HCT116 (cell line): ENCODE data around the gene ADGRD1. TPM values are rescaled to one million over a fixed set of nuclear protein-coding genes. Genes with fewer than 3 reads are reported as not detected.

ENCODE experiments used
- ATAC-seq: fragments of 200-7000 bp; cut with Tn5 transposase; 2 replicates; pipeline ENCODE4 v1.9.1; 2020; ENCODE audit warnings: mild to moderate bottlenecking, moderate library complexity
- BruUV-seq: library from RNA; stranded (reverse); fragments of 400-500 nt; replicated peaks from 2 replicates; lab custom pipeline; 2021; lab: Mats Ljungman, UMichigan
- CTCF ChIA-PET: fragments of 300-600 bp; sonication (Branson Sonifier 250); formaldehyde crosslinking; loops from one replicate; lab custom pipeline; 2021; ENCODE audit warnings: antibody characterized with exemption; lab: Charles Lee
- POLR2A ChIA-PET: fragments of 300-600, 350-600 bp; sonication (Branson Sonifier 250); formaldehyde crosslinking; loops from one replicate; lab custom pipeline; 2021; ENCODE audit warnings: antibody characterized with exemption; lab: Charles Lee
- RAD21 ChIA-PET, 2 experiments: fragments of 300-600 bp; sonication (Branson Sonifier 250); formaldehyde crosslinking; loops; one replicate each; lab custom pipeline; 2023; ENCODE audit warnings: low total read pairs in 2 of 2; ENCODE audit not compliant: uncharacterized antibody in 2 of 2, unreplicated experiment in 2 of 2, low non-redundant PET in 1 of 2; lab: Charles Lee
- DNase-seq: peaks from one replicate; pipeline ENCODE4 v3.0.0-alpha.2; 2010; ENCODE audit warnings: low read depth, low spot score
- H2AFZ ChIP-seq: fragments of 200-600 bp; shearing (Covaris generic), sonication (generic); 2 replicates; pipeline ENCODE4 v1.6.1; 2017; ENCODE audit warnings: low read depth, mixed run types, mixed read lengths, antibody characterized with exemption, low read length; ENCODE audit not compliant: poor library complexity, severe bottlenecking
- H3K27ac ChIP-seq: 2 replicates; pipeline ENCODE4 v1.5.1; 2012; ENCODE audit warnings: low read depth, low read length
- H3K27me3 ChIP-seq: fragments of 200-600 bp; sonication (generic); 2 replicates; pipeline ENCODE4 v1.6.1; 2016; ENCODE audit warnings: mixed run types, low read length, mixed read lengths; ENCODE audit not compliant: insufficient read depth
- H3K36me3 ChIP-seq, 2 experiments: fragments of 200-500 bp in 1 of 2; fragments of 200-600 bp in 1 of 2; sonication (Bioruptor generic) in 1 of 2; sonication (generic) in 1 of 2; 2 replicates each; pipeline versions ENCODE4 v1.5.1 to v1.6.1; 2014 to 2016; ENCODE audit warnings: low read length in 2 of 2, inconsistent platforms in 1 of 2, mixed read lengths in 1 of 2, mixed run types in 1 of 2; ENCODE audit not compliant: insufficient read depth in 2 of 2, control insufficient read depth in 1 of 2
- H3K4me1 ChIP-seq, 2 experiments: fragments of 200-600 bp in 1 of 2; sonication (generic) in 1 of 2; 2 replicates each; pipeline versions ENCODE4 v1.5.1 to v1.6.1; 2012 to 2017; ENCODE audit warnings: low read length in 2 of 2, inconsistent platforms in 1 of 2, mild to moderate bottlenecking in 1 of 2, mixed read lengths in 1 of 2, mixed run types in 1 of 2, moderate library complexity in 1 of 2; ENCODE audit not compliant: insufficient read depth in 2 of 2, control insufficient read depth in 1 of 2
- H3K4me2 ChIP-seq: fragments of 200-600 bp; sonication (generic); 2 replicates; pipeline ENCODE4 v1.6.1; 2017; ENCODE audit warnings: mixed run types, low read length, mixed read lengths
- H3K4me3 ChIP-seq, 2 experiments: fragments of 200-600 bp in 1 of 2; sonication (generic) in 1 of 2; replicated peaks in 1 of 2; 2 replicates each; pipeline ENCODE4 v1.5.1; 2011 to 2016; ENCODE audit warnings: low read length in 2 of 2, control low read depth in 1 of 2, low read depth in 1 of 2, mild to moderate bottlenecking in 1 of 2, mixed read lengths in 1 of 2, mixed run types in 1 of 2
- H3K79me2 ChIP-seq: fragments of 200-600 bp; sonication (generic); 2 replicates; pipeline ENCODE4 v1.6.1; 2017; ENCODE audit warnings: mild to moderate bottlenecking, mixed run types, low read length, moderate library complexity, mixed read lengths; ENCODE audit not compliant: insufficient read depth
- H3K9ac ChIP-seq: fragments of 200-600 bp; sonication (generic); 2 replicates; pipeline ENCODE4 v1.6.1; 2016; ENCODE audit warnings: low read length, mixed read lengths
- H3K9me2 ChIP-seq: fragments of 200-600 bp; sonication (generic), shearing (Covaris generic); 2 replicates; pipeline ENCODE4 v1.6.1; 2017; ENCODE audit warnings: mixed run types, mild to moderate bottlenecking, moderate library complexity; ENCODE audit not compliant: insufficient read depth
- H3K9me3 ChIP-seq, 2 experiments: fragments of 200-500 bp in 1 of 2; fragments of 200-600 bp in 1 of 2; sonication (Bioruptor generic) in 1 of 2; sonication (generic) in 1 of 2; 2 replicates each; pipeline ENCODE4 v1.6.1; 2014 to 2017; ENCODE audit warnings: low read length in 2 of 2, mixed read lengths in 2 of 2, inconsistent platforms in 1 of 2, low read depth in 1 of 2, mild to moderate bottlenecking in 1 of 2, mixed run types in 1 of 2, moderate library complexity in 1 of 2; ENCODE audit not compliant: control insufficient read depth in 1 of 2, insufficient read depth in 1 of 2
- H4K20me1 ChIP-seq: fragments of 200-600 bp; sonication (generic), shearing (Covaris generic); 2 replicates; pipeline ENCODE4 v1.6.1; 2017; ENCODE audit warnings: mixed run types, mild to moderate bottlenecking, moderate library complexity; ENCODE audit not compliant: insufficient read depth
- ATF3 ChIP-seq: IDR thresholded peaks from 2 replicates; pipeline ENCODE4 v1.6.1; 2012
- CBX3 ChIP-seq: IDR thresholded peaks from 2 replicates; pipeline ENCODE4 v1.6.1; 2012; ENCODE audit warnings: low read depth
- CEBPB ChIP-seq: IDR thresholded peaks from 2 replicates; pipeline ENCODE4 v1.6.1; 2012; ENCODE audit warnings: low read depth
- ELF1 ChIP-seq: IDR thresholded peaks from 2 replicates; pipeline ENCODE4 v1.6.1; 2012; ENCODE audit warnings: low read depth, borderline replicate concordance
- EZH2 ChIP-seq: fragments of 200-600 bp; sonication (generic); IDR thresholded peaks from 2 replicates; pipeline ENCODE4 v1.6.1; 2017; ENCODE audit warnings: antibody characterized with exemption, mixed run types
- EZH2phosphoT487 ChIP-seq: fragments of 200-600 bp; IDR thresholded peaks from 2 replicates; pipeline ENCODE4 v1.6.1; 2018; ENCODE audit warnings: antibody characterized with exemption, borderline replicate concordance
- FOSL1 ChIP-seq: IDR thresholded peaks from 2 replicates; pipeline ENCODE4 v1.6.1; 2012; ENCODE audit warnings: low read depth
- JUND ChIP-seq: IDR thresholded peaks from 2 replicates; pipeline ENCODE4 v1.6.1; 2012
- MAX ChIP-seq: IDR thresholded peaks from 2 replicates; pipeline ENCODE4 v1.6.1; 2012
- POLR2A ChIP-seq: IDR thresholded peaks from 2 replicates; pipeline ENCODE4 v1.7.0; 2011; ENCODE audit warnings: borderline replicate concordance; ENCODE audit not compliant: insufficient read depth, insufficient read length; ENCODE audit errors: extremely low read depth
- RAD21 ChIP-seq: IDR thresholded peaks from 2 replicates; pipeline ENCODE4 v1.6.1; 2012; ENCODE audit warnings: low read depth, mild to moderate bottlenecking
- REST ChIP-seq: IDR thresholded peaks from 2 replicates; pipeline ENCODE4 v1.6.1; 2012; ENCODE audit warnings: low read depth
- SP1 ChIP-seq: IDR thresholded peaks from 2 replicates; pipeline ENCODE4 v1.6.1; 2012; ENCODE audit warnings: low read depth
- TCF7L2 ChIP-seq: IDR thresholded peaks from 2 replicates; pipeline ENCODE4 v1.7.0; 2011; ENCODE audit warnings: borderline replicate concordance, inconsistent platforms; ENCODE audit not compliant: insufficient read depth, insufficient read length; ENCODE audit errors: extremely low read depth
- YY1 ChIP-seq: IDR thresholded peaks from 2 replicates; pipeline ENCODE4 v1.6.1; 2011; ENCODE audit warnings: low read length, low read depth, moderate library complexity, mild to moderate bottlenecking; ENCODE audit not compliant: insufficient replicate concordance; ENCODE audit errors: extremely low read depth
- ZBTB33 ChIP-seq: IDR thresholded peaks from 2 replicates; pipeline ENCODE4 v1.6.1; 2011; ENCODE audit warnings: mild to moderate bottlenecking, low read length, moderate library complexity; ENCODE audit not compliant: insufficient replicate concordance; ENCODE audit errors: extremely low read depth
- ZFX ChIP-seq: fragments of 450-650 bp; IDR thresholded peaks from 2 replicates; pipeline ENCODE4 v1.6.1; 2017
- ZNF274 ChIP-seq: fragments of 200-500 bp; sonication (Bioruptor generic); IDR thresholded peaks from 2 replicates; pipeline ENCODE4 v1.6.1; 2014; ENCODE audit warnings: mild to moderate bottlenecking, low read depth, low read length, inconsistent platforms
- intact Hi-C: fragments of 100-400 bp; cut with micrococcal nuclease; formaldehyde crosslinking; loops from 2 replicates; pipeline ENCODE4 v1.10.0; 2022
- total RNA-seq: library from RNA; stranded (reverse); gene quantifications from one replicate; pipeline ENCODE4 v1.2.1, GENCODE V29; 2021; ENCODE audit not compliant: unreplicated experiment

Gene ADGRD1
- total RNA-seq, 1 experiment from 2014 or later: 0.44 TPM

- Histone ChIP-seq H4K20me1 (no peaks in the 10 kb centered on the region), H3K9me3 (no peaks in the 10 kb centered on the region; a peak in 1 of 4 replicates), H3K4me2 (no peak overlapping the region), H3K9me2 (no peaks in the 10 kb centered on the region), H3K27ac (no peak overlapping the region), H2AFZ (no peak overlapping the region), H3K9ac (no peak overlapping the region), H3K79me2 (no peaks in the 10 kb centered on the region), H3K4me3 (no peak overlapping the region), H3K27me3 (peaks cover 5% of the 10 kb centered on the region; the same call in 1 of the 2 replicates), H3K4me1 (no peaks in the 10 kb centered on the region), H3K36me3 (no peaks in the 10 kb centered on the region)
- POLR2A ChIA-PET: no interaction called here
- CTCF ChIA-PET: no interaction called here
- intact Hi-C loops: no loop called here
- RAD21 ChIA-PET: no interaction called here
- no peak for DNase-seq
- BruUV-seq: no TSS peak
- no peak for ATAC-seq
- no peak for TF ChIP-seq MAX
- no peak for TF ChIP-seq ELF1
- TF ChIP-seq JUND: no peak
- TF ChIP-seq EZH2: no peak
- no peak for TF ChIP-seq ATF3
- TF ChIP-seq CBX3: no peak
- no peak for TF ChIP-seq POLR2A
- TF ChIP-seq EZH2phosphoT487: no peak
- TF ChIP-seq CEBPB: no peak
- no peak for TF ChIP-seq TCF7L2
- TF ChIP-seq YY1: no peak
- TF ChIP-seq FOSL1: no peak
- no peak for TF ChIP-seq ZFX
- no peak for TF ChIP-seq ZNF274
- no peak for TF ChIP-seq RAD21
- TF ChIP-seq ZBTB33: no peak
- no peak for TF ChIP-seq SP1
- TF ChIP-seq REST: no peak
Measured at GRCh38 chr12:131075611-131076010, 121.9 kb downstream of the ADGRD1 start.
